Fibroblast of skin of left quadriceps (primary cell): ENCODE measurements around the gene ORAI2.

Experiments used
- DNase-seq, 2 experiments: peaks; one replicate each; pipeline ENCODE4 v3.0.0-alpha.2; 2013; ENCODE audit warnings: low read depth in 2 of 2

ORAI2 gene

GRCh38 chr7:102415685-102416225, 17.6 kb upstream of the ORAI2 start:
- no peak for DNase-seq

- no peak for DNase-seq
Observed at GRCh38 chr7:102416406-102416805, 17.0 kb upstream of the ORAI2 start.

GRCh38 chr7:102417105-102417504, 16.3 kb upstream of the ORAI2 start:
- DNase-seq = no peak

- no peak for DNase-seq
Observed at GRCh38 chr7:102418592-102418991, 14.8 kb upstream of the ORAI2 start.

- no peak for DNase-seq
Observed at GRCh38 chr7:102421706-102422240, 11.6 kb upstream of the ORAI2 start.

- no peak for DNase-seq
Observed at GRCh38 chr7:102424129-102424551, 9.2 kb upstream of the ORAI2 start.

- DNase-seq = no peak
Observed at GRCh38 chr7:102424787-102425218, 8.6 kb upstream of the ORAI2 start.

GRCh38 chr7:102425639-102426267, 7.6 kb upstream of the ORAI2 start:
- no peak for DNase-seq

GRCh38 chr7:102426268-102427018, 6.9 kb upstream of the ORAI2 start:
- no peak for DNase-seq

- DNase-seq = no peak
Observed at GRCh38 chr7:102427019-102427405, 6.4 kb upstream of the ORAI2 start.

- no peak for DNase-seq
Observed at GRCh38 chr7:102429141-102429899, 4.1 kb upstream of the ORAI2 start.

GRCh38 chr7:102431617-102432298, 1.6 kb upstream of the ORAI2 start:
- no peak for DNase-seq

GRCh38 chr7:102432442-102433218, 745 bp upstream of the ORAI2 start:
- no peak for DNase-seq

GRCh38 chr7:102434039-102434486, 688 bp downstream of the ORAI2 start:
- no peak for DNase-seq

GRCh38 chr7:102436118-102436517, 2.7 kb downstream of the ORAI2 start:
- DNase-seq = no peak

- DNase-seq = peak; percentile 36 to 37
Observed at GRCh38 chr7:102439963-102440795, 6.8 kb downstream of the ORAI2 start.

GRCh38 chr7:102444961-102445673, 11.7 kb downstream of the ORAI2 start:
- no peak for DNase-seq

GRCh38 chr7:102445674-102446071, 12.3 kb downstream of the ORAI2 start:
- DNase-seq = no peak
